ENCODE measurements around the gene TSPO.
A peak's percentile ranks its signal among the peaks of the same experiment; 100 is the strongest.

Gene TSPO

DNA sequence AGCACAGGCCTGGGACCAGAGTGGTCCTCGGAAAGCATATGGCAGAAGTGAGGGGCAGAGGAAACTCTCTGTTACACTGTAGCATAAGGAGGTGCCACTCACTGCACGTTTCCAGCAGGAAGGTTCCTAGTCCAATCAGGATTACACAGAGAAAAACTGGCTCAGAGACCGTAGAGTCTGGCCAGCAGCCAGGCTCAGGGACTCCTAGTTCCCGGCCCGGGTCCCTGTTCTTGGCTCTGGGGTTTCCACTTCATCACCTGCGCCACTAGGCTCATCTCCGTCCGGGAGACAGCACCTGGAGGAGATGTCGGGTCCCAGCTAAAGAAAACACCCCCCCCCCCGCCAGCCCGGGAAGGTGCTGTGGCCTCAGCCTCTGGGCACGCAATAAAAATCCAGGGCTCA is 34.5 kb downstream of the TSPO start:
- no peak for TF ChIP-seq CTCF (IDR thresholded peaks at IDR 0.05; ENCODE audit: low read depth, low read length, missing control alignments)
- H3K4me3 ChIP-seq (replicated peaks; ENCODE audit: low read depth, low read length) = peak overlapping the region; percentile 97
- DNase-seq (ENCODE audit: extremely low read depth, low read depth) = no peak

DNA sequence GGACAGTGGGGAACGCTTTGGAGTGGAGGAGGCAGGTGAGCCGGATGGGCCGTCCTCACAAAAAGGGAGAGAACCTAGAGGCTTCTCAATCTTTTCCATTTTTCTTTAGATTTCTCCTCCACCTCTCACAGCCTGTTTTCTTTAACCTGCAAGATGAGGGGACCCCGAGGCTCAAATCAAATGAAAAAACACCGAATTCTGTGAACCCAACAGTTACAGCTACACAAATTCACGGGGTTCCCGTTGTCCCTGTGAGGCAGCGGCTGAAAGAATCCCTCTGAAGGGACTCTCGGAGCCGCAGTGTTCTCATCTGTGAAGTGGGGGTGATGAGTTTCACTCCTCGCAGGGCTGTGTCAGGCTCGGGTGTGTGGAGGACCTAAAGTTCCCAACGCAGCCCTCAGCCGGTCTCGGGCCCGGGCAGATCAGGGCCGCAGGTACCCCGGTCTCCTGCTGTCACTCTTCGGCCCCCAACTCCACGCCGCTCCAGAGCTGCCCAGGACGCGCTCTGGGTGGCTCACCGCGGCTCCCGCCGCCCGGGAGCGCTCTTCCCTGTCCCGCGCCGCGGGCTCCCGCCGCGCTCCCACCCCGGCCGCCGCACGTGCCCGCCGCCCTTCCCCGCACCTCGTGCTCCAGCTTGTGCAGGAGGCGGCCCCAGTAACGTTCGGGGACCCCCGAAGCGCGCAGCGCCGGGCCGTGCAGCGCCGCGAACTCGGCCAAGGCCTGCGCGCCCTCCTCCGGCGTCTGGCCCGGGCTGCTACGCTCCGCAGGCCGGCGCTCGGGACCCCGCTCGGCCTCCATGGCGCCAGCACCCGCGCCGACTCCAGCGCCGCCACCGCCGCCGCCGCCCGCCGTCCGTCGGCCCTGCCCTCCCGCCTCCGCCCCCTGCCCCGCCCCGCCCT is 35.2 kb downstream of the TSPO start, which contains the start of gene TTLL12:
TSS of gene TTLL12 (minus strand) at position 863 of the 899 bp plus-strand sequence. CDS start at position 798, 65 bp downstream.
- no peak for TF ChIP-seq CTCF (IDR thresholded peaks at IDR 0.05; ENCODE audit: low read depth, low read length, missing control alignments)
- no peak for DNase-seq (ENCODE audit: extremely low read depth, low read depth)
- peak within 1 kb of the TSS; percentile 97 for H3K4me3 ChIP-seq (replicated peaks; ENCODE audit: low read depth, low read length)

DNA sequence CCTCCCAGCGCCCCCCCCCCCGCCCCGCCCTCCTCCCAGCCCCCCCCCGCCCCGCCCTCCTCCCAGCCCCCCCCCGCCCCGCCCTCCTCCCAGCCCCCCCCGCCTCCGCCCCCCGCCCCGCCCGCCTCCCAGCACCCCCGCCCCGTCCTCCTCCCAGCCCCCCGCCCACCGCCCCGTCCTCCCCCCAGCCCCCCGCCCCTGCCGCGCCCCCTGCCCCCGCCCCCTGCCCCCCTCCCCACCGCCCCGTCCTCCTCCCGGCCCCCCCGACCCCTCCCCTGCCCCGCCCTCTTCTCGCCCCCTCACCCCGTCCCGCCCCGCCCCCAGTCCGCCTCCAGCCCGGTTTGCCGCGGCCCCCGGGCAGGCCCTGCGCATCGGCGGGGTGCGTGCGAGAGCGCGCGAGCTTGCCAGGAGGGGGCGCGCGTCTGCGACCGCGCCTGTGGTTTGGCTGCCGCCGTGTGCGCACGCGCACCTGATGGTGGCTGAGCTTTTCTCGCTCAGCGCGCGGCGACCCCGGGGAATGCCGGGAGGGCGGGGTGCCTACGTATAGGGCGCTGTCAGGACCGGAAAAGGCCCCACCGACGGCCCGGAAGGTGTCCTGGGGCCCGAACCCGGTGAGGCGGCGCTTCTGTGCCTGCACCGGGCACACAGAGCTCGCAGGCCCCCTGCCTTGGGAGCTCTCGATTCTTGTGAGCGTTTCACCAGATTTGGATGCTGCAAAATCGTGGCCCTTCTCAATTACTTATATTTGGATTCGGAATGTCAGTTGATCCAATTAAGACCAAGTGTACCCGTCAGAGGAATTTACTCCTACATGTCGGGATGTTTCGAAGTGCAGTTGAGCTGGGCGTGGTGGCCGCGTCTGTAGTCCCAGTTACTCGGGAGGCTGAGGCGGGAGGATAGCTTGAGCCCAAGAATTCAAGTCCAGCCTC is 36.1 kb downstream of the TSPO start:
- TF ChIP-seq CTCF (IDR thresholded peaks at IDR 0.05; ENCODE audit: low read depth, low read length, missing control alignments) = peak; percentile 42
- H3K4me3 ChIP-seq (replicated peaks; ENCODE audit: low read depth, low read length) = peak overlapping the region; percentile 47
- peak; percentile 74 for DNase-seq (ENCODE audit: extremely low read depth, low read depth)

DNA sequence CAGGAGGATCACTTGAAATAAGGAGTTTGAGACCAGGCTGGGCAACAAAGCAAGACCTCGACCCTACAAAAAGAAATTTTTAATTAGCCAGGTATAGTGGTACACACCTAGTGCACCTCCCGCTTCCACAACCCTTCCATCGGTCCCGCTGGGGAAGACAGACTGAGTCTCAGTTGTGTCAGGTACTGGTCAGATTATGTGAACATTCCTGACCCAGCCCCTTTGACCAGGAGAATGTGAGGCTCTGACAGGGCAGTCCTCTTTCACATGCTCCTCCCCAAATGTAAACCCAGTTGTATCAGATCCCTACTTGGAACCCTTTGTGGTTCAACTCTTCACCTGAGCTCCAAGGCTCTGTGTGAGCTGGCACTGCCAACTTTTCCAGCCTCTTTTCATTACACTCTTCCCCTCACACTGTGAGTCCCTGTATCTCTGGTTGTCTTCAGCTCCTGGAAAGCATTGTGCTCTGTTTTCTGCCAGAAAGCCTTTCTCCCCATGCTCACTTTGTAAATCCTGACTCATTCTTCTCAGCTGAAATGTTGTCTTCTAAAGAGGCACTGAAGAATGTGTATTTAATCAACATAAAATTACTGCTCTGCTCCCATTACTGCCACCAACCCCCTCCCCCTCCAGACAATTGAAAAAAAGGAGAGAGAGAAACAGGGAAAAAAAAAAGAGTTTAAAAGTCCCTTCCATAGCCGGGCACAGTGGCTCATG is 37.6 kb downstream of the TSPO start:
- no peak for DNase-seq (ENCODE audit: extremely low read depth, low read depth)
- no peak for TF ChIP-seq CTCF (IDR thresholded peaks at IDR 0.05; ENCODE audit: low read depth, low read length, missing control alignments)
- H3K4me3 ChIP-seq (replicated peaks; ENCODE audit: low read depth, low read length) = no peak overlapping the region

DNA sequence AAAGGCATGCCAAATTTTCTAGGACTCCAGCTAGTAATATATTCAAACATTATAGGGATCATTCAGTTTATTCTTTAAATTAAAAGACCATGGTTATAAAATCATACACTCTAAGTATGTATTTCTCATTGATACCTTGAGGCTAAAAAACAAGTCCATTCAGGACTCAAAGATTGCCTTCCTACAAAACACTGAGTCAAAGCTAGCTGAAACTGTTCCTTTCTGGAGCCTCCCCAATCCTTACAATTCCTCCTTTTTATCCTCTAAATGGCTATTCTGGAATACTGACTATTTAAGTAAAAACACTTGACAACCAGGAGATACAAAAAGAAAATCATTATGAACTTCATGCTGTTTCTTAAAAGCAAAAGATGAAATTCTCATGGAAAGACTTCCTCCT is 40.5 kb downstream of the TSPO start:
- H3K4me3 ChIP-seq (replicated peaks; ENCODE audit: low read depth, low read length) = no peak overlapping the region

More for the DNA sequence above, 40.5 kb downstream of the TSPO start:
- no peak for DNase-seq (ENCODE audit: extremely low read depth, low read depth)
- no peak for TF ChIP-seq CTCF (IDR thresholded peaks at IDR 0.05; ENCODE audit: low read depth, low read length, missing control alignments)
